Superior temporal gyrus (tissue), 1 donor: Measurements from ENCODE around the gene TPK1.
A peak's percentile ranks its signal among the peaks of the same experiment; 100 is the strongest.

ENCODE experiments used
- DNase-seq: peaks from one replicate; pipeline ENCODE4 v3.0.0-alpha.2; 2016; ENCODE audit errors: extremely low spot score

TPK1 gene

DNA sequence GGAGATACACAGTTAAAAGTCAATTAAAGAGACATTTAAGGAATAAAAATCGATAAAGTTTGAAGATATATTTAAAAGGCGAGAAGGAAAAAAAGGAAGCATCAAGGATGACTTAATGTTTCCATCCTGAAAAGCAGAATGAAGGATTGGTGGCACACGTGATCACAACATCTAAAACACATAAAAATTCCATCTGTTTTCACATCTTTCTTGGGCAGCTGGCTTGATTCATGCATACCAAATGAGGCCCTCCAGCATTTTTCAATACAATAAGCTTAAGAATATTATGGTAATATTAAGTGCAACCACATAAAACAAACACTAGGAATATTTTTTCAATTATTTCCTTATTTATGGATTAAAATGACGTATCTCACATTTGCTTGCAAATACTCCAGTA is 112.6 kb downstream of the TPK1 start:
- no peak for DNase-seq

GRCh38 chr7:144720710-144721109 is 115.1 kb downstream of the TPK1 start:
- DNase-seq = no peak

DNA sequence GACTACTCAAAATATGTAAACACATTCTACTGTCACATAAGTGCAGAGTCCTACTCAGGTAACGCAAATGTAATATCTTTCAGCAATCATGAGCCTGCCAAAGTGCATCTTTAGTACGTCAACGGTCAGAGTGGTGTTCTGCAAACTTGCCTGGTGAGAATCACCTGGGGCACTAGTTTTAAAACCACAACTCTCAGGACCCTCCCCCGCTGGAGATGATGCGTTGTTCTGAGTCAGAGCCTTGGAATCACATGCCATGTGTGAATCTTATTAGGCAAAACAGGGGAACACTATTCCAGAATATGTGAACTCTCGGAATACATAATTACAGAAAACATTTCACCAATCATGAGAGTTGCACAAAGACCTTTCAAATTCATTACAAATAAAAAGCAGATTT is 115.7 kb downstream of the TPK1 start:
- DNase-seq = no peak

- DNase-seq = no peak
Measured at GRCh38 chr7:144717720-144718119, 118.1 kb downstream of the TPK1 start.

DNA sequence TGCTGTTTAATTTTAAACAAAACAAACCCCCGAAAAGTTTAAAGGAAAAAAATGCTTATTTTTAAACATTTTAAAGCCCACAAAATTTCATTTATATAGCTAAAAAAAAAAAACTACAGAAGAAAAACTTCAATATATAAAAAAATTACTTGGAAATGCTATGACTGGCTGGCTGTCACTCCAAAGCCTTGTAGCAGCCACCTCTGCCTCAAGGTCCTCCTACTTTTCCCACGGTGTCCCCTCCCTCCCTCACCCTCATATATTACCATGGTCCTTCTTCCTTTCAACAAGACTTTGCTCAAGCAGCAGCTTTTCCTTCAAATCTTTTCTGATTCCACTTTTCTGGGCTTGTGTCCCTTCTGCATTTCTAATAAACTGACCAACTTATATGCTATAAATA is 122.0 kb downstream of the TPK1 start:
- no peak for DNase-seq

GRCh38 chr7:144710791-144711190 is 125.1 kb downstream of the TPK1 start:
- DNase-seq = no peak

DNA sequence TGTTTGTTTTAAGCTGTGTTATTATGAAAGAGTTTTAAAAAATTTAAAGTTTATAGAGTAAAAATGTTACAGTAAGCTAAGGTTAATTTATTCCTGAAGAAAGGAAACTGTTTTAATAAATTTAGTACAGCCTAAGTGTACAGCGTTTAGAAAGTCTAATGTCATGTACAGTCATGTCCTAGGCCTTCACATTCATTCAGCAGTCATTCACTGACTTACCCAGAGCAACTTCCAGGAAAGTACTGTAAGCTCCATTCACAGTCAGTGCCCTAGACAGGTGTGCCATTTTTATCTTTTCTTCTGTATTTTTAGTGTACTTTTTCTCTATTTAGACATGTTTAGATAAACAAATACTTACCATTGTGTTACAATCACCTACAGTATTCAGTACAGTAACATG is 126.8 kb downstream of the TPK1 start:
- DNase-seq = no peak

DNA sequence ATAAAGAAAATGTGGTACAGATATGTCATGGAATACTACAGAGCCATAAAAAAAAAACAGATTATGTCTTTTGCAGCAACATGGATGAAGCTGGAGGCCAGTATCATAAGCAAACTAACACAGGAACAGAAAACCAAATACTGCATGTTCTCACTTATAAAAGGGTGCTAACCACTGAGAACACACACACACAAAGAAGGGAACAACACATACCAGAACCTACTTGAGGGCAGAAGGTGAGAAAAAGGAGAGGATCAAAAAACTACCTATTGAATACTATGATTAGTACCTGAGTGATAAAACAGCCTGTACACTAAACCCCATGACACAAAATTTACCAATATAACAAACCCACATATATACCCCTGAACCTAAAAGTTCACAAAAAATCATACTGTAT is 144.6 kb downstream of the TPK1 start:
- DNase-seq = no peak

DNA sequence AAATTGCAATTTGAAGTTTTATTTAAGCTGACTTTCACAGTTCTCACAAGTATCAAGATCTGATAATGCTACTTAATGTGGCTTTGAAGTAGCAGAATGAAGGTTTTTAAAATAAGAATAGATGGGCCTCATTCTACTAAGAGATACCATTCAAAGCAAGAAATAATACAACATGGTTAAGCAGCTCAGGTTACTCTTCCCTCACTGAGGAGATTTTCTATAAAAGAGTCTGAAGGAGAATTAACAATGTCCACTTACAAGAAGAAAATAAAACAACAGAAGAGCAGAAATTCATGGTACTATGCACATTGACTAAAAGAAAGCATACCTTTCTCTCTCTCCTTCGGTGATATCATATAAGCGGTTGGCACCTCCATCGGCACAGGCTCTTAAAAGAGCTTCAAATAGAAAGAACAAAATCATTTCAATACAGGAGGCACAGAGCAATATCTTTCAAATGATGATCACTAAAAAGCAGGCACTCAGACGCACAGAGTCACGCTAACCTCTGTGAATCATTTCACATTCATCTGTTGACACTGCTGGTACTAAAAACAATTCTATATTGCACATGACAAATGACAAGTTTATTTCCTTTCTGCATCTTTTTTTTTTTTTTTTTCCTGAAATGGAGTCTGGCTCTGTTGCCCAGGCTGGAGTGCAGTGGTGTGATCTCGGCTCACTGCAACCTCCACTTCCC is 153.1 kb downstream of the TPK1 start:
- DNase-seq = no peak

DNA sequence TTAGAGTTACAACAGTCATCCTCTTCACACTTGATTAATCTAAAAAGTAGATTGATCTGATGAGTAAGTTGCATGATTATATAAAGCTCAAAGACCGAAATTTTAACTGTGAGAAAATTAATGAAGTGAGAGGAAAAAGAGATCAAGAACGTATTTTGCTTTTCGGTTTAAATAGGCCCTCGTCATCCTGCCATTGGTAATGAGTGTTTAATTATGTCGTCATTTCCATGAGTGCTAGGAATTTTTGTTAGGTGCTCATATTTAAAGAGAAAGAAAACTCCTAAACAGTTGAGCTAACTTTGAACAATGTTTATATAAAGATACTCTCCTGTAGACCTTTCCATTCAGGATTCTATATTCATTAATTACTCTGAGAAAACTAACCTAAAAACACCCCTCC is 159.4 kb downstream of the TPK1 start:
- DNase-seq = no peak

DNA sequence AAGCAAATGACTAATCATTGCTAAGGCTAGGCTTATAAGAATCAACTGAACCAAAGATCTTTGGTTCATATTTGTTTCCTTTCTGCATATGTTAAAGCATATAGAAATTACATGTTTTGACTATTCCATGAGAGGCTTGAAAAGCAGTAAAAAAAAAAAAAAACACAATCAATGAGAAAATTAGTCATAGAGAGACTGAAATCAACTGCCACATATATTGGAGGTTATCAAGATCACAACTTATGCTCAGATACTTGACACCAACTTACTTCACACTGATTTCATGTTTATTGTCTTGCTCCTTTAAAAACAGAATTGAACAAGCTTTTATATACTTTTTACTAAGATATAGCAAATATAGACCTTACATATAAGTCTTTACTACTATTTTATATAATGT is 161.3 kb downstream of the TPK1 start:
- no peak for DNase-seq

DNA sequence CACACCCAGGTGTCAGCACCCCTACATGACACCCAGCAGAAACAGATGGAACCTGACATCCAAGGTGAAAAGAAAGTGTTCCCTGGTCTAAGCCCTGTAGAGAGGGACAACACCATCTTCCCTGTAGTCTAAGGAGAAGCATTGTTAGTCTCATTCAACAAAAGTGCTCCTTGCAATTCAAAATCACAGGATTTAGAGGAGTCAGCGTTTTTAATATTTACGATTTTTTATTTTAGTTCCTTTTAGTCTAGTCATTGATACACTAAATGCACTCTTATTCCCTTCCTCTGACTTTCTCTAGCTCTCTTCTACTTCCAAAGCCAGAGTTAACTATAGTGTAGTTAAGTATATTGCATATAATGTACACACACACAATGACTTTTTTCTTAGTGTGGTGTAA is 163.0 kb downstream of the TPK1 start:
- no peak for DNase-seq

- no peak for DNase-seq
Measured at GRCh38 chr7:144671429-144671828, 164.4 kb downstream of the TPK1 start.

DNA sequence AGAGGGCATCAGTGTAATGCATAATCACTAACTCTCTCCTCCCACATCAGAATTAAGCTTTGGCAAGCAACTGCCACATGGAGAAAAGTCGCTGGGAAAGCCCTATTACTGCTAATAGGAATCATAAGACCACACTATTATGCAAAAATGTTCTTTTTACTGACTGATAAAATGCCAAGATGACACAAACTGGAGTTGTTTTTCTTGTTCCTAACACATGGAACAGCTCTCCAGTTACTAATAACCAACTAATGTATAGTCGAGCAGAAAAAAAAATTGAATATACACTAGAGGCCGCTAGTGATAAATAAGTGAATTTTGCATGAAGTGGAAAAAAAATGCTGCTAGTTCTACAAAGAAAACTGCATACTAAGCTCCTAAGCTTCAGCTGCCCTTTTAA is 165.6 kb downstream of the TPK1 start:
- DNase-seq = peak; percentile 56

GRCh38 chr7:144668503-144668902 is 167.3 kb downstream of the TPK1 start:
- DNase-seq = no peak

DNA sequence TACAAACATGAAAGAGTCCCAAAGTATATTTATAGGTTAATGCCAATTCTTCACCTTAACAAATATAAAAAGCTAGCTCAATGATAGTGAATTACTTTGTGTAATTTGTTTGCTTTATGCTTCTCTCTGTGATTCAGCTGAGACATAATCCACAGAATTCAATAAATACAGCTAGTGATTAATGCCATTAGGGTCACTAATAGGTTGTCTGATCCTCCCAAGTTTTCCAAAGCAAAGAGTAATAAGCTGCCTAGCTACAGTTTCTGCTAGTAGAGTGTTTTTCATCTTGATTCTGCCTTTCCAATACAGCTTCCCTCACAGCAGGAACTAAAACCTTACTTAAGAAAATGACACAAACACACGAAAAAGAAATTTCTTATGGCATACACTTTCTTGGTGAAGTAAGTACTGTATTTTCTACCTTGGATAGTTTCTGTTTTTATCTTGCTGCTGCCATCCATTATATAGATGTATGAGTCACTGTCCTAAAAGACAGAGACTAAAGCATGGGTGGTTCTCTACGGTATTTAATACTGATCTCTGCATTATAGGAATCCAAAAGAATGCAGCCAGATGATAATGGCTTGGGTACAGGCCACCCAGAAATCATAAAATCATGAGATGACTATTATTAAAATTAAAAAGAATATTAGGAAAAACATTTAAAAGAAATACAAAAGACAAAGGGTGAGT is 170.0 kb downstream of the TPK1 start:
- DNase-seq = no peak

GRCh38 chr7:144659211-144659610 is 176.6 kb downstream of the TPK1 start:
- no peak for DNase-seq

- no peak for DNase-seq
Measured at GRCh38 chr7:144656965-144657517, 178.8 kb downstream of the TPK1 start.

- no peak for DNase-seq
Measured at GRCh38 chr7:144653449-144653848, 182.4 kb downstream of the TPK1 start.

DNA sequence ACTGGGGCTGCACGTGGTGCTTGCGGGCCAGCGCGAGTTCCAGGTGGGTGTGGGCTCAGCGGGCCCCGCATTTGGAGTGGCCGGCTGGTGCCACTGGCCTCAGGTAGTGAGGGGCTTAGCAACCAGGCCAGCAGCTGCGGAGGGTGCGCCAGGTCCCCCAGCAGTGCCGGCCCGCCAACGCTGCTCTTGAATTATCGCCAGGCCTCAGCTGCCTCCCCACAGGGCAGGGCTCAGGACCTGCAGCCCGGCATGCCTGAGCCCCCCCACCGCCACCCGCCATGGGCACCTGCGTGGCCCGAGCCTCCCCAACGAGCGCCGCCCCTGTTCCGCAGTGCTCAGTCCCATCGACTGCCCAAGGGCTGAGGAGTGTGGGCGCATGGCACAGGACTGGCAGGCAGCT is 185.4 kb downstream of the TPK1 start:
- DNase-seq = no peak

- no peak for DNase-seq
Measured at GRCh38 chr7:144649120-144649519, 186.7 kb downstream of the TPK1 start.

GRCh38 chr7:144641389-144642044 is 194.3 kb downstream of the TPK1 start:
- DNase-seq = no peak

DNA sequence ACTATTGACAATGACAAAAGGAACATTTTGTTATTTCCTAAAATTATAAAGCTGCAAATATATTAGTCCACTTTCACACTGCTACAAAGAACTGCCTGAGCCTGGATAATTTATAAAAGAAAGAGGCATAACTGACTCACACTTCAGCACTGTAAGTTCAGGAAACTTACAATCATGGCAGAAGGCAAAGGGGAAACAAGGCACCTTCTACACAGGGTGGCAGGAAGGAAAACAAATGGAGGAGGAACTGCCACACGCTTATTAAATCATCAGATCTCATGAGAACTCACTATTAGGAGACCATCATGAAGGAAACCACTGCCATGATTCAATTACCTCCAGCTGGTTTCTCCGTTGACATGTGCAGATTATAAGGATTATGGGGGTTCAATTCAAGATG is 203.1 kb downstream of the TPK1 start:
- no peak for DNase-seq
